GM21529 (cell line): ENCODE data around the gene HEXIM1.

Experiments
- ATAC-seq: cut with Tn5 transposase; IDR thresholded peaks from one replicate; pipeline ENCODE4 v1.9.1; 2021; ENCODE audit not compliant: unreplicated experiment

Gene HEXIM1

DNA sequence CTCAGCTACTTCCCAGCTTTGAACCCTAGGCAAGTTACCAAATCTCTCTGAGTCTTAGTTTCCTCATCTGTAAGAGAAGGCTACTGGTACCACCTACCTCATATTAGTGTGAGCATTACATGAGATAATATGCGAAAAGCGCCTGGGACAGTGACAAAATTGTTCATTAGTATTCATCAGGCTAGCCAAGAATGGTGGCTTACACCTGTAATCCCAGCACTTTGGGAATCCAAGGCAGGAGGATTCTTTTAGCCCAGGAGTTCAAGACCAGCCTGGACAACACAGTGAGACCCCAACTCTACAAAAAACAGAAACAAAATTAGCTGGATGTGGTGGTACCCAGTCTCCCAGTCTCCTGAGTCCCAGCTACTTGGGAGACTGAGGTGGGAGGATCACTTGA, 19.3 kb upstream of the HEXIM1 start:
- no peak for ATAC-seq

DNA sequence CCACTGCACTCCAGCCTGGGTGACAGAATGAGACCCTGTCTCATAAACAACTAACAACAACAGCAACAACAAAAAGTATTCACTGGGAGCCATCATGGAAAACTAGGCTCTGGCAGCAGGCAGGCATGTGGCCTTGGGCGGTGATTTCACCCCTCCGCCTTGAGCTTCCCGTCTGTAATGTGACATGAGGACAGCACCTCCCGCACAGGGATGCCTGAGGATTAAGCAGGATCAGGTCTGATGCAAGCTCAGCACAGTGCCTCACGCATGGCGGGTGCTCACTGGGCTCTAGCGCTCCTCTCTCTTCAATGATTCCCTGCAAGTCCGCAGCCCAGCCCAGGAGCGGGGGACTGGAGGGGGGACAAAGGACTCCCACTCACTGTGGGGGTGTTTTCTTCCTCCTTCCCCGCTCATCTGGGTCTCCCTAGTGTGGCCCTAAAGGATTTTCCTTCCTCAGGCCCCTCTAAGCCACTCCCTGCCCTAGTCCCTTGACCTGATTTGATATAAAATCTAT, 18.8 kb upstream of the HEXIM1 start:
- no peak for ATAC-seq

DNA sequence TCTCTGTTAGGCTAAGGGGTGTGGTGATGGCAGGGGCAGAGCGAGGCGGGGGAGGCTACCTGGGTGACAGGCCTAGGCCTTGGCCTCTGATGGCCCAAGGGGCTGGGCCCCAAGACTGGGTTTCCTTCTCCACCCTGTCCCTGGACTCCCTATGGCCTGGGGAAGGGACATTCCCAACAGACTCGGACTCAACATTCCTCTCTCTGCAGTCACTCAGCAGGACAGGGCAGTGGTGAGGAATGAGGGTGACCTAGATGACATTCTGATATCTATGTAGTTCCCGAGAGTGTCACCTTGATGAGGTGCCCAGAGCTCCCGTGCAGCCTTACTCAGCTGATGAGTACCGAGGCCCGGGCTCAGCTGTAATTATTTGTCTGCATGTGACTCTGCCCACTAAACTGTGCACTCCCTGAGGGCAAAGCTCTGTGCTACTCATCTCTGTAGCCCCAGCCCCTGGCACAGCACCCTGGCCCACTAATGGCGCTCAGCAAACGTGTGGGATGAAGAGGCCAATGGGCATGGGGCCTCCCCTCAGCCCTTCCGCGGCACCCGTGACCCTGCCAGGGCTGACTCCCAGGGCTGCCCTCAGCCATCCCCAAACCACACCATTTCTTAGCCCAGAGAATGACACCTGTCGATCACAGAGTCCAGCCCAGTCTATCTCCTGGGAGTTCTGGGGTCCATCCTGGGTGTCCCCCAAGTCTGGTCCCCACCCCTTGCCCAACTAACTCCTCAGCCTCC, 18.2 kb upstream of the HEXIM1 start:
- no peak for ATAC-seq

DNA sequence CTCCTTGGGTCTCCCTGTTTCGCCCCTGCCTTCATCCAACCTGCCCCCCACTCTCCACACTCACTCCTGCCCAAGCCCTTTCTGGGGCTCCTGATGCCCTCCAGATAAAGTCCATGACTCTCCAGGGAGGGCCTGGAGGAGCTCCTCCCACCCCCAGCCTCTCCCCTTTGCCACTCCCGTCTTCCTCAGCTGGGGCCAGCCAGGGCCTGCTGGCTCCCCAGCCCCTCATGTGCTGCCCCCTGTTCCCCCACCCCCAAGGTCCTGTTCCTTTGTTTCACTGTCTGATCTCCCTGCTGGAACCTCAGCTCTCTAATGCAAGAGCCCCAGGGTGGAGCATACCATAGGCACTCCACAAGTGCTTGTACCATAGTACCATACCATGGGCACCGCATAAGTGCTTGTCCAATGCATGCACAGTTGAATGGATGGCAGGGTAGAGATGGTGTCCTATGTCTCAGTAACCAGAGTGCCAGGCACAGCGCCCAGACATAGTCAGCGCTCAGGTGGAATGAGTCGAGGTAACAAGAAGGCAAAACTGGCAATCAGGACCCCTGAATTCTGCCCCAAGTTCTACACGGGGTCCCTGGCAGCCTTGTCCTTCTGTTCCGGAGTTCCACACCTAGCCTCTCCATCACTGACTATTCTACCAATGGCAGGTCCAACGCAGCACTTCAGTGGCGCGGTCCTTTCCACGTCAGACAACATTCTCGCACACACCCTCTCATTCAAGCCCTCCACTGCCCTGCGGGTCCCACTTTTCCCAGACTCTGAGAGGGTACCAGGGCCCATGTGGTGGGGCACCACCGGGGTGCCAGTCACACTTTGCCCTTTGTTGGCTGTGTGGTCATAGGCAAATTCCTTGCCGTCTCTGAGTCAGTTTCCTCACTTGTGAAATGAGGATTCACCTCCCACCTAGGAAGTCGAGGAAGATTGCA, 17.3 kb upstream of the HEXIM1 start:
- no peak for ATAC-seq

DNA sequence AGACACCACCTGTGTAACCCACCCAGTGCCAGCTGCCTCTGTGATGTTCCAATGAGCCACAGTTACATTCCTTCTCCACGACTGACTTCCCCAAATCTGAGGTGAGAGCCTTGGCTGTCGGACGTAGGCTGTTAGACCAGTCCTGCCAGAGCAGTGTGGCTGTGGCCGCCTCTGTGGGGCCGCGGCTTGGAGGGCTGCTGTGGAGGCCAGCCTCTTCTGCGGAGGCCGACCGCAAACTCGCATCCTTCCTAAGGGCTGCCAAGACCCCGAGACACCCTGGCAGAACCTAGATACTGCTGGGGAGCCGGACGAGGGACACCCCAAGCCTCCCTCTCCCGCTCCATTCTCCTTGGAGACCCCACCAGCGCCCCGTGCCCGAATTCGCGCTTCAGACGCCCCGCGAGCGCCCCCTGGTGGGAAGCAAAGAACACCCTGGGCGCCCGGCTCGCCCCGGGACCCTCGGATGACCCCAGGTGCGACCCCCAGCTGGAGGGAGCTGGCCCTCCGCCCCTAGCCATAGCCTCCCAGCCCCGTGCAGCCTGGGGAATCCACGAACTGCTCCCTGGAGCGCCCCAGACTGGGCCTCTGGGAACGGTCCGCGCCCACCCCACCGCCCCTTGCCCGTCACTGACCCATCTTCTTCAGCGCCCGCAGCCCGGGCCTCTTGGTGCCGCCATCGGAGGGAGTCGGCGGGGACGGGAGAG, 16.5 kb upstream of the HEXIM1 start:
- no peak for ATAC-seq

DNA sequence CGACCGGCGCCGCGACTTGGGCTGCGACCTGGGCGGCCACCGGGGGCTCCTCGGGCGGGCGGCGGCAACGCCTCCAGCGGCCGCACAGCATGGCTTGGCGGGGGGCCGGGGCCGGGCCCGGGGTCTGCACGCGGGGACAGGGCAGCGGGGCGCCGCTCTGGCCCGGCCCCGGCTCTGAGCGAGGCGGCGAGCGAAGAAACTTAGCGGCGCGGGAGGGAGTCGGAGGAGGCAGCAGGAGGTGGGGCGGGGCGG, 16.0 kb upstream of the HEXIM1 start, which contains the start of gene PLCD3:
TSS of gene PLCD3 (minus strand) at position 196 of the 252 bp plus-strand sequence. CDS start at position 91, 105 bp downstream.
- ATAC-seq = no peak

DNA sequence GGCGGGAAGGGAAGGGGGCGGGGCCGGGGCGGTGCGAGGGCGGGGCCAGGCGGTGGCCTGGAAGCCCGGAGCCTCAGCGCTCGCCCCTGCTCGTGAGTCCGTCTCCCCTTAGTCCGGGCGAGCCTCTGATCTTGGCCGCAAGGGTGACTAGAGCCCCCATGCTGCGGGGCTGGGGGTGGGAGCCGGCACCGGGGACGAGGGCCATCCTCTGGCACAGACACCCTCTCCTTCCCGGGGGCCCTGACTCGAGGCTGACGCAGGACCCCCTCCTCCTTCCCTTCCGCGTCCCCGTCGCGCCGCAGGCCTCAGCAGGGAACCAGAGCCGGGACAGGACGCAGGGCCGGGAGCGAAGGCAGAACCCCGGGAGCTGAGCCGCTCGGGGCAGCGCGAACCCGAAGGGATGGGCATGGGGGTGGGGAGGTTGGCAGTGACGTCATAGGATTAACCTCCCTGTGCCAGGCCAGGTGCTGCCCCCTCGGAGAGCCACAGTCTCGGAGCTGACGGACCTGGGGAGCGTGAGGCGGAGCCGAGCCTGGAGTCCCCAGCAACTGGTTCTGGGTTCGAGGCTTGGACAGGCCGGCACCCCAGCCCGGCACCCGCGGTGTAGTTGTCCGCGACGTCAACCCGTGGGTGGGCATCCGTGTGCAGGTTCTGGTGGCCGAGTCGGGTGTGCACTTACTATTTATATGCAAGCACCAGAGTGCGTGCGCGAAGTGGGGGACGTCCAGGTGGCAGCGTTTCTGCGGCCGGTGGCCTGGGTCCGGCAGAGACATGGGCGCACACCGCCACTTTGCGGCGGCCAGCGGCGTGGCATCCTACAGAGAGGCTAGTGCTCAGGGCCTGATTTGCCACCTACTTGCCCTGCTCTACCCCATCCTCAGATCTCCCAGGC, 15.5 kb upstream of the HEXIM1 start:
- no peak for ATAC-seq

DNA sequence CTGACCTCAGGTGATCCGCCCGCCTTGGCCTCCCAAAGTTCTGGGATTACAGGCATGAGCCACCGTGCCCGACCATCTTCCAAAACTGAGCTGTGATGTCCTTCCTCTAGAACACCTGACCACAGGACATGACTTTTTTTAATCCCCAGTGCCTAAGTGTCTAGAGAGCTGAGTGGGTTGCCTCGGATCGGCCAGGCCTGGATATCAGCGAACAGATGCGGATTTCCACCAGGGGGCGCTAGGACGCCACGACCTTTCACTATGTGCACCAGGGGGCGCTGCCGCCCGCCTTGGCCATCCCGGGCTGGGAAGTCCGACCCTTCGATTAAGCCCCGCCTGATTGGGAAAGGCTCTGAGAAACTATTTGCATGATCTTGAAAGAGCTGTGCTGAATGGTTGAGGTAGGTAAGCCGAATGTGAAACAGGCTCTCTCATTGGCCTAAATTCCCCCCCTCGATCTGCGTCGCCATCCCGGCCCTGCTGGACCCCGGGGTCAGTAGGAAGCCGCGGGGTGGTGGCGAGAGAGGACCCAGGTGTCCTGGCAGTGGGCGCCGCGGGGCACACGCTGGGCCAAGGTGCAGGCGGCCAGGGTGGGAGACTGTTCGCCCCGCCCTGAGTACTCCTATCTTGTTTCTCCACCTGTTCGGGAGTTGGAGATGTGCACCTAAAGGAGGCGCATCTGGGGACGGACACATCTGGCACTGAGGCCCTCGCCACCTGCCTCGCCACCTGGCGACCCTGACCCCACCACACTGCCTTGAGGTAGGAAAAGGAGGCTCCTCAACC, 12.9 kb upstream of the HEXIM1 start, which contains the start of gene ACBD4:
TSS of gene ACBD4 (plus strand) at position 496 of the 786 bp plus-strand sequence. CDS start 458 bp downstream, outside the sequence.
- peak; percentile 83 for ATAC-seq

DNA sequence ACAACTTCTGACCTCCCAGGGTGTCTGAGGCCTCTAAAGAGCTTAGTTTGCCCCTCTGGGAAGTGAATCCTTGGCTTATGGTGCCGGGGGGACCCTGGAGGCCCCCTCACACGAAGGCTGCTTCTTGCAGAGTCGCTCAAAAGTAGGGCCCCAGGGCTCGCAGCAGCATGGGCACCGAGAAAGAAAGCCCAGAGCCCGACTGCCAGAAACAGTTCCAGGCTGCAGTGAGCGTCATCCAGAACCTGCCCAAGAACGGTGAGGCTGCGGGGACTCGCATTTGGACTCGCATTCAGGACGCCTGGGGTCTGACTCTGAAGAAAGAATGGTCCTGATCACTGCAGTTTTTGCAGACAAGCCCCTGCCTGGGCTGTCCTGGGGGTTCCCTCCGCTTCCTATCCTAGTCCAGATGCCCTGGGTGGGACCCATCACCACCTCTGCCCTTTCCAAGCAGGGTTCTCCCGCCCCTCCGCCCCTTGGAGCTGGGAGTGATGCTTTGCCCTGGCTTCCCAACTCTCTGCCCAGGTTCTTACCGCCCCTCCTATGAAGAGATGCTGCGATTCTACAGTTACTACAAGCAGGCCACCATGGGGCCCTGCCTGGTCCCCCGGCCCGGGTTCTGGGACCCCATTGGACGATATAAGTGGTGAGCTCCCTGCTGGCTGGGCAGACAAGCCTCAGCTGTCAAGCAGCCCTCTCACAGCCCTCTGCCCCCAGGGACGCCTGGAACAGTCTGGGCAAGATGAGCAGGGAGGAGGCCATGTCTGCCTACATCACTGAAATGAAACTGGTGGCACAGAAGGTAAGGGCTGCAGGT, 12.1 kb upstream of the HEXIM1 start:
- no peak for ATAC-seq

DNA sequence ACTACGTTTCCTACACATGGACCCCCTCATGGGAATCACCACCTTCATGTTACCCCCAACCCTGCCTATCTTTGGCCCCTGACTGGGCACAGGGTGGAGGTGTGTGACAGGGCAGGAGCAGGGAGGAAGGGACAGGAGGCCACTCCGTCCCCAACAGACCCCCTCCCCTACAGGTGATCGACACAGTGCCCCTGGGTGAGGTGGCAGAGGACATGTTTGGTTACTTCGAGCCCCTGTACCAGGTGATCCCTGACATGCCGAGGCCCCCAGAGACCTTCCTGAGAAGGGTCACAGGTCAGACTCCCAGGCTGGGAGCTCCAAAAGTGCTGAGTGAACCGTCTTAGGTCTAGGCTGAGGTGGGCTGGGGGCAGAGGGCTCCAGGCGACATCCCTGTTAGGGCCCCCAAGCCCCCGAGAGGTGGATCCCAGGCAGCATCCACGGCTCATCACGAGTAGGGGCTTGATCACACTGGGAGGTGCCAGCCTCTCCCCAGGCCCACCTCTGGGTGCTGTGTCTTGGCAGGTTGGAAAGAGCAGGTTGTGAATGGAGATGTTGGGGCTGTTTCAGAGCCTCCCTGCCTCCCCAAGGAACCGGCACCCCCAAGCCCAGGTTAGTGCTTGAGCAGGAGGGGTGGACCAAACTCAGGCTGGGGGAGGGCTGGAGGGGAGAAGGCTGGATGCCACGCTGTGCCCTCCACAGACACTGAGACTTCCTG, 11.3 kb upstream of the HEXIM1 start:
- ATAC-seq = no peak

DNA sequence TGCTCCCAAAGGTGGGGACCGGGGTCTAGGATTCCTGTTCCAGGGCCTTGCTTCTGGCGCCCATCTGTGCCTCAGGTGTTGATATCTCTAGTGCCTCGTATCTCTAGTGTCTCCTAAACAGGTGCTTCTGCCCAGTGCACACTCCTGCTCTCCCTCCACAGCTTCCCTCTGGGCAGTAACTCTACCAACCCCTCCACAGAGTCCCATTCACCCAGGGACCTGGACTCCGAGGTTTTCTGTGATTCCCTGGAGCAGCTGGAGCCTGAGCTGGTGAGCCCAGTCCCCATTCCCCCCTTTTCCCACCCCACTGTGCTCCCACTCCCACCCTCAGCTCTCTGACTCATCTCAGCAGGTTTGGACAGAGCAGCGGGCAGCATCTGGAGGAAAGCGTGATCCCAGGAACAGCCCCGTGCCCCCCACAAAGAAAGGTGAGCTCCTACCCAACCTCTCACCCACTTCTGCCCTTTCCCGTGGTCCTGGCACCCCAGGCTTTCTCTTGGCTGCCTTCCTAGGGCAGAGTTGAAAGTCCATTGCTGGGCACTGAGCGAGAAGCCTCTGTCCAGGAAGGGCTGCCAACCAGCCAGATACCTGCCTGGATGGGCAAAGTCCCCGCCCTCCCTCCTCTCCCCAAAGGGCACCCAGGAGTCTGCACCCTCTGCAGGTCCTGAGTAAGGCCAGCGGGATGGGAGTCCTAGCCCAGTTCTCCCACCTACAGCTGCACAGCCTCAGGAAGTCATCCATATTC, 10.5 kb upstream of the HEXIM1 start:
- no peak for ATAC-seq

DNA sequence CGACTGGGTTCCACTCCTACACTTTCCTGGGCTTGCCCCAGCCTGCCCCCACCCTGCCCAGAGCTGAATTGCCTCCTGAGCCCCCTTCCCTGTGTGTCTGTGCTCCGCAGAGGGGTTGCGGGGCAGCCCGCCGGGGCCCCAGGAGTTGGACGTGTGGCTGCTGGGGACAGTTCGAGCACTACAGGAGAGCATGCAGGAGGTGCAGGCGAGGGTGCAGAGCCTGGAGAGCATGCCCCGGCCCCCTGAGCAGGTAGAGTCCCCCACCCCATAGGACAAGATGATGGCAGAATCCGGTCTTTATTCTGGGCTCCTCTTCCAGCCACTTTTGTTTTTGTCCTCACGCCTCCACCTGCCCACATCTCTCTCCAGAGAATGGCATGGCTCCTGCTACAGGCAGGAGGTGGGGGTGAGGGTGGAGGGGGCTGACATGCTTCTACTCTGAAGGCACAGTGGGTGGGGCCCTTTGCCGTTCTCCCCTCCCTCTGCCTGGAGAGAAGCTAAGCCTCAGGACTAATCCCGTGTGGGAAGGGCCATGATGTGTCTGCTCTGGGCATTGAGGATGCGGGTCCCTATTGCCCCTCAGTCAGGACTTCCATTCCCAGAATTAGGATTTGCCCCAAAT, 9.3 kb upstream of the HEXIM1 start:
- ATAC-seq = no peak

DNA sequence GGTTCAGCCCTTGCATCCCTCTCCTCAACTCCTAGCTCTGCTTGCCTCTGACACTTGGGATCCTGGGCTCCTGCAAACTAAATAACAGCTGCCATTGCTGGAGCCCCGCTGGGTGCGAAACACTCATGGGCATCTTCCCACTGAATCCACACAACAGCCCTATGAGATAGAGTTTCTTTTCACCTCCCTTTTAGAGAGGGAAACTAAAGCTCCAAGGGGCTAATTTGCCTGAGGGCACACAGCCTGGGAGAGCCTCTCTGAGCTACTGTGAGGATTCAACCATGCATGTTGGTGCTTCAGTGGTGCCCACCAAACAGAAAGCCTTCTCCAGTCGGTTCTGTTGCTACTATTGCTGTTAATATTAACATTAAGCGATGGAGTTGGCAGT, 8.7 kb upstream of the HEXIM1 start:
- ATAC-seq = no peak

DNA sequence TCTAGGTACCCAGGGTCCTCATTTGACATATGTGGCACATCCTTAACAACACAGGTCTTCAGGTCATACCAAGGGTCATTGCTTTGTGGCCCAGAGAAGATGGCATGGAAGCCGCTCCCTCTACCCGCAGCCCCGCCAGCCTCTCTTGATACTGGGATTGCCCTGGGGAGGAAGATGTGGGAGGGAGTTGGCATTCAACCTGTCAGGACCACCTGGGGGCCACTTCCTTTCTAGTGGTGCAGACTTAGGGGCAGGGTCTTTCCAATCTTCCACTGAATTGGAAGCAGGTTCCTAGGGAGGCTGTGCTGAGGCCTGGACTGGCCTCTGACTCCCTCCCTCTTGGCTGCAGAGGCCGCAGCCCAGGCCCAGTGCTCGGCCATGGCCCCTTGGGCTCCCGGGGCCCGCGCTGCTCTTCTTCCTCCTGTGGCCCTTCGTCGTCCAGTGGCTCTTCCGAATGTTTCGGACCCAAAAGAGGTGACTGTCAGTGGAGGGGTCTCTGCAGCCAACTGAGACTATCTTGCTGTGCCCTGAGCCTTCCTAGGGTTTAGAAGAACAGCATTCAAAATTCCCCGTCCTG, 5.1 kb upstream of the HEXIM1 start:
- no peak for ATAC-seq

DNA sequence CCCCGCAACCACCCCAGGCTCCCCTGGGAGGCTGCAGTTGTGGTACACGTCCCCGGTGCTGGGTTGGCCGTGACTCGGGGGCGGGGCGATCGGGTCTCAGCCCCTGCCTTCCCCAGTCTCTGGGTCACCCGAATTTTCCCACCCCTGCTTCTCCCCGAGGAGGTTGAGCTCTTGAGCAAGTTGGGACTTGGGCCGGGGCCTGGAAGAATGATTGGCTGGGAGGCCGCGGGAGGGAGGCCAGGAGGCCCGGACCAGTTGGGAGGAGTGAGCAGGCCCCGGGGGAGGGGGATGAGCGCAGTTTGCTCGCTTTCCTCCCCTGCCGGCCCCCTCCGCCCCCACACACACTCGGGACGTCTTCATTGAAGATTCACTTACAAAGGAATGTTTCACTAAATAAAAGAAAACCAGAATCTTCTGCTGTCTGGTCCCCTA, 4.5 kb upstream of the HEXIM1 start:
- no peak for ATAC-seq

DNA sequence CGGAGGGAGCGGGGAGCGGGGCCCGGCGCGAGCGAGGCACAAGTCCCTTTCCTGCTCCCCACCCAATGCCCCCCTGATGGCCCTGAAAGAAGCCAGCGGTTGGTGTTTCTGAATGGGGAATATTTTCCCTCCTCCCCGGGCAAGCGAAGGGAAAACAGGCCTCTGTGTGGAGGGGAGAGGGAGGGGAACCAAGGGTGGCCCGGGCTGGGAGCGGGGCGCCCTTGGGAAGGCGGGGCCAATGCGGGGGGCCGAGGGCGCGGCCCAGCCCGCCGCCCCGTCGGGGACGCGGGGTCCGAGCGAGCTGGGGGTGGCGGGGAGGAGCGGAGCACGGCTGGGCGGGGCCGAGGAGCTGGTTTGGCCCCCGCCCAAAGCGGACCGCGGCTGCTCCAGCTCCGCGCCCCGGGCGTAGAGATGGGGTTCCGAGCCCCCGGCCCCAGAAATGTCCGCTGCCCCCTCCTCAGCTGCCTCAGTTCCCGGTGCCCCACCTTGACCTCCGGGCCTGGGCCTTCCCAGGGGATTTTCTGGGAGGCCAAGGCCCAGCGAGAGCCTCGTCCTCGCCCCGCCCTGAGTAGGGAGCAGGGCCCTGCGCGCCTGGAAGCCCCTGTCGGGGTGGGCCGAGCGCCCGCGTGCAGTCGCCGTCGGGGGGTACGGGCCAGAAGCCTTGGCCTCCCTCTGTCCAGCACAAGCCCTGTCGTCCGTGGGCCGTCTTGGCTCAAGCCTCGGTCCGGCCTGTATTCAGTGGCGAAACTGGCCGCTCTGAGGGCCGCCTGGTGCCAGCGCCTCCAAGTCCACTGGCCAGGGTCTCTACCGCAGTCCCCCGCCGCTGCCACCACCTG, 3.9 kb upstream of the HEXIM1 start:
- no peak for ATAC-seq
